HG03457 (cell line): ENCODE measurements around the gene UBLCP1.
"Not testable (repeated sequence)": the region's sequence is repeated elsewhere in the genome, so short reads cannot be mapped to it uniquely, and the experiment has no call there.

ENCODE experiments used
- ATAC-seq: cut with Tn5 transposase; IDR thresholded peaks from one replicate; pipeline ENCODE4 v1.9.1; 2021; ENCODE audit warnings: moderate number of reproducible peaks; ENCODE audit not compliant: unreplicated experiment

UBLCP1 gene

DNA sequence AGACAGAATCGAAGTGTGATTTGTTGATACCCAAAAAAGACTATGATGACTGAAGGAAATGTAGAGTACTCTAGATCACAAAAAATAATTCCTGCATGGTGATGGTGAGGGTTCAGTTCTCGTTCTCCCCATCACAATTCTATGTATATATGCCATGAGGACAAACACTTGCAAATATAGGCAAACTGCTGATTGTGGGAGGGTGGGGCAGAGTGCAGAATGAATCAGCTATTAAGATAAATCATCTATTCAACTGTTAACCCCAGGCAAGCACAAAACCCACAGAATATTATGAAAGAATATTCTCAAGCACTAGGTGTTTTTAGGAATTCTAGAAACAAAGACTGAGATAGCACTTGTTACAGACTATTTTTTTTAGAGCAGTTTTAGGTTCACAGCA is 13.9 kb upstream of the UBLCP1 start:
- ATAC-seq, result no peak

DNA sequence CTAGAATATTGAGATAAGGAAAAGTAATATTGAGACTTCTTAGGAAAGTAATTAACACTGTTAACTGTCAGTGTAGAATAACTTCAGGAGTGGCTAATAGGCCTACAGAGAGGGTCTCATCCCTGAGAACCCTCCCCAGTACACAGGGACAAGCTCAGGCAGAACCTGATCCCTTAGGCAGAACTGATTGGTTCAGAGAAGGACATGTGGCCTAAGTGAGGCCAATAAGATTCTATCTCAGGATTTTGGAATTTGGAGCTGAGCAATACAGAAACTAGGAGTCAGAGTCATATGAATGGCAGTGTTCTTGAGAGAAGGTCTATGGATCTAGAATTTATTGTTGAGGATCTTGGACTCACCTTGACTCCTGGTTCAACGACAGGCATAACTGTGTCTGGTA is 10.9 kb upstream of the UBLCP1 start:
- ATAC-seq, result no peak

DNA sequence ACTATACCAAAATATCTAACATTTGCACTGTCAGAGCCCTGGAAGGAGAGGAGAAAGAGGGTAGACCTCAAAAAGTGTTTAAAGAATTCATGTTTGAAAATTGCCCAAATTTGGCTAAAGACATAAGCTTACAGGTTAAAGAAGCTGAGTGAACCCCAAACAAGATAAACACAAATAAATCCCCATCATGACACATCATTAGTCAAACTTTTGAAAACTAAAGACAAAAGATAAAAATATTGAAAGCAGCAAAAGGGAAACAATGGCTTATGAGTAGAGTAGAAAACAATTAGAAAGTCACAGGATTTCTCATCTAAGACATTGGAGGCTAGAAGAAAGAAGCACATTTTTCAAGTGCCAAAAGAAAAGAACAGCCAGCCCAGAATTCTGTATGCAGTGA is 6.1 kb upstream of the UBLCP1 start:
- no peak for ATAC-seq

DNA sequence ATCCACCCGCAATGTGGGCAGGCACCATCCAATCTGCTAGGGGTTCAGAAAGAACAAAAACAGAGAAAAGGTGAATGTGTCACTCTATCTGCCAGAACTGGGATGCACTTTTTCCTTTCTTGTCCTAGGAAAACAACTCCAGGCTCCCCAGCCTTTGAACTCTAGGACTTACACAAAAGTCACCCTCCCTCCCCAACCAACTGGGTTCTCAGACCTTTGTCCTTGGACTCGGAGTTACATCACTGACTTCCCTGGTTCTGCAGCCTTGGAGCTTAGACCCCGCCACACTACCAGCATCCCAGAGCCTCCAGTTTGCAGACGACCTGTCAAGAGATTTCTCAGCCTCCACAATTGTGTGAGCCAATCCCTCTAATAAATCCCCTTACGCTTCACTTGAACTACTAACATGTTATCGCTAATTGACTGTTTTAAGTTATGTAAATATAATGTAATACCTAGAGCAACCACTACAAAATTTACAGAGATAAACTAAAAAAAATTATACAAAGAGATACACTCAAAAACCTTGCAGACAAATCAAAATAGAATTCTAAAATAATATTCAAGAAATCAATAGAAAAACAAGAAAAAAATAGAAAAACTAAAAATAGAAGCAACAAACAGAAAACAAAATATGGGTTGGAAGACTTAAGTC is 5.3 kb upstream of the UBLCP1 start:
- ATAC-seq, result no peak

DNA sequence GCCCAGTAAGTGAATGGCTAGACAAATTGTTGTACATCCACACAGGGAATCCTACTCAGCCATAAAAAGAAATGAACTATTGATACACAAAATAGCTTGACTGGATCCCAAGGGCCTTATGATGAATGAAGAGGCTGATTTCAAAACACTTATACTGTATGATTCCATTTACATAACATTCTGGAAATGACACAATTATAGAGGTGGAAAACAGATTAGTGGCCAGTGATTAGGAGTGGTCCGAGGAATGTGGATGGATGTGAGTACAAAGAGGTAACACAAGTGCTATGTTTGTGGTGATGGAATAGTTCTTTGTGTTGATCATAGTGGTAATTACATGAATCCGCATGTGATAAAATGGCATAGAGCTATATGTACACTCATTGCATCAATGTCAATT is 4.7 kb upstream of the UBLCP1 start:
- ATAC-seq, result no peak

DNA sequence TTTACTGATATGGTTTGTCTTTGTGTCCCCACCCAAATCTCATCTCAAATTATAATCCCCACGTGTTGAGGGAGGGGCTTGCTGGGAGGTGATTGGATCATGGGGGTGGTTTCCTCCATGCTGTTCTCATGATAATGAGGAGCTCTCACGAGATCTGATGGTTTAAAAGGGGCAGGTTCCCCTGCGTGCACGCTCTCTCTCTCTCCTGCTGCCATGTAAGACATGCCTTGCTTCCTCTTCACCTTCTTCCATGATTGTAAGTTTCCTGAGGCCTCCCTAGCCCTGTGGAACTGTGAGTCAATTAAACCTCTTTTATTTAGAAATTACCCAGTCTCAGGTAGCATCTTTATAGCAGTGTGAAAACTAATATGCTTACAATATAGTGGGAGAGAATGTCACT is 2.9 kb upstream of the UBLCP1 start:
- ATAC-seq, result not testable (repeated sequence)

DNA sequence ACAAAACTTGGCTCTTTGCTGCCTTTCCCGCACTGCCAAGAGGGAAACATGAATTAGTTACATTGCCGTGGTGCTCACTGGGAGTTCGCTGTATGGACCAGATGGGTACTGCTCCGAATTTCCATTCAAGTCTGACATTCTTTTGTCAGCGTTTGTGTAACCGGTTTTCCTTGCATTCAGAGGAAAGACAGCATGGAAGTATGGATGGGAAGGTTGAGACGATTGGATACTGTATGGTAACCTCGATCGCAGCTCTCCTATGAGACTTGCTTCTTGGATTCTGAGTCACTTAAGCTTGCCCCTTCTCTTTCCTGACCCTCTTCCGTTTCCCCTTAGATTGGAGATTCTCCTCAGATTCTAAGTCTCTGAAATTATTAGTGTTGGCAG is 625 bp upstream of the UBLCP1 start:
- peak; percentile 6 for ATAC-seq

DNA sequence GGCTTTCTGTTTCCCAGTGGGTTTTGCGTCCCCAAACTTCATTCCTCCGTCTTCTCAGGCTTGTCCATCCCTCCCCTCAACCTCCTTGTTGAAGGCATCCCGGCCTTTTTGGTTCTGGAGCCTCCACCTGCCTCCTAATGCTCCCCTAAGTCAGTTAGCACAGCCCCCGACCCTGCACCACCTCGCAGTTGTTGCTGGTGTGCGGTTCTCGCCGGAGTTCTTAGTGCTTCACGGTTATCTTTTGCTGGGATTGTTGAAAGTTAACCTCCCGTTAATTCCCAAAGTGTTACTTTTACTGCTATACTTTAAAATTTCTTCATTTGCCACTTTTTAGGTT is 447 bp downstream of the UBLCP1 start:
- ATAC-seq, result peak; percentile 4

DNA sequence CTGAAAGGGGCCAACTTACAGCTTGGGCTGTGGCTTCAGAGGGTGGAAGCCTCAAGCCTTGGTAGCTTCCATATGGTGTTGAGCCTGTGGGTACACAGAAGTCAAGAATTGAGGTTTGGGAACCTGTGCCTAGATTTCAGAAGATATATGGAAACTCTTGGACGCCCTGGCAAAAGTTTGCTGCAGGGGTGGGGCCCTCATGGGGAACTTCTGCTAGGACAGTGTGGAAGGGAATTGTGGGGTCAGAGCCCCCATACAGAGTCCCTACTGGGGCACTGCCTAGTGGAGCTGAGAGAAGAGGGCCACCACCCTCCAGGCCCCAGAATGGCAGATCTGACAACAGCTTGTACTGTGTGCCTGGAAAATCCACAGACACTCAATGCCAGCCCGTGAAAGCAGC is 3.7 kb downstream of the UBLCP1 start:
- ATAC-seq, result not testable (repeated sequence)

DNA sequence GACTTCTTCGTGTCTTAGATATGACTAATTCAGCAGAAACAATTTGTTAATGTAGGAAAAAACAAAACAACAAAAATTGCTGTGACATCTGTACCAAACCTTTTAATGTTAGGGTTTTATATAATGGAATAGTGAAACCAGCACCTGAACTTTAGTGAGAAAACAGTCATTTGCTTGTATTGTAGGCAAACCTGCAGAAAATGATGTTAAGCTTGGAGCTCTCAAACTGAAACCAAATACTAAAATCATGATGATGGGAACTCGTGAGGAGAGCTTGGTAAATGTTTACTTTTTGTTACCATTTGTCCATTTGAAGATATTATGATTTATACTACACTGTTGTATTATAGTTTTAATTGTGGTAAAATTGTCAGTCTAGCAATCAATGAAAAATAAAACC is 6.6 kb downstream of the UBLCP1 start:
- no peak for ATAC-seq

DNA sequence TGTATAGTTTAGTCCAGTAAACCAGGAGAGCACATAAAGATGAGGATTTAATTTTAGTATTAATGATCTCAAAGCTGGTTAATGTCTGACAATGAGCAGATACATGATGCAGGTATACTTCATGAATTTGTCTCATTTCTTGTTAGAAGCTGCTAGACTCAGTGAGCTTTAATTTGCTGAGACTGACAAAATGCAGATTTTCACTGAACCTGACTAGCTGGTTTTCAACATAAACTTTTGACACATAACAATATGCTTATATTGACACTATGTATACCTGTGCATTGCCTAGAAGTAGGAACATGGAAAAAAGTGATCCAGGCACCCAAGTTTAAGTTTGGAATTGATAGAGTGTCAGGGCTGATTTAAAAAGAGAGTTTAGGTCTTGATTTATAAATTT is 10.8 kb downstream of the UBLCP1 start:
- ATAC-seq, result no peak

DNA sequence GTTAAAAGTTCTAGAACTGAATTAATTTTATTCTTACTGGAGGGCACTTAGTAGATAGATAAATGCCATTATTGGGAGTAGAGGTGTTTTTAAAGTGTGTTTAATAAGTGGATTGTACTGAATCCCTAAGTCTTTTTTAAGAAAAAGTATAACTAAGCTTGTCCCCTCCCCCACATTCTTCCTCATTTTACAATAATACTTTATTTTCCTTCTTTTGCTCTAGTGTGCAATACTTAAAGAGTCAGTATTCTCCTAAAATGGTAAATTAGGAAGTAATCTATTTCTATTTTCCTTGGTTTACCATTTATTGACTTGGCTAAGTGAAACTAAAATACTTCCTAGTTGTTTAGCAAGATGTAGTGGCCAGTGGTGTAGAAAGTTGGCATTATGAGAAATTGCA is 11.6 kb downstream of the UBLCP1 start:
- ATAC-seq, result no peak

DNA sequence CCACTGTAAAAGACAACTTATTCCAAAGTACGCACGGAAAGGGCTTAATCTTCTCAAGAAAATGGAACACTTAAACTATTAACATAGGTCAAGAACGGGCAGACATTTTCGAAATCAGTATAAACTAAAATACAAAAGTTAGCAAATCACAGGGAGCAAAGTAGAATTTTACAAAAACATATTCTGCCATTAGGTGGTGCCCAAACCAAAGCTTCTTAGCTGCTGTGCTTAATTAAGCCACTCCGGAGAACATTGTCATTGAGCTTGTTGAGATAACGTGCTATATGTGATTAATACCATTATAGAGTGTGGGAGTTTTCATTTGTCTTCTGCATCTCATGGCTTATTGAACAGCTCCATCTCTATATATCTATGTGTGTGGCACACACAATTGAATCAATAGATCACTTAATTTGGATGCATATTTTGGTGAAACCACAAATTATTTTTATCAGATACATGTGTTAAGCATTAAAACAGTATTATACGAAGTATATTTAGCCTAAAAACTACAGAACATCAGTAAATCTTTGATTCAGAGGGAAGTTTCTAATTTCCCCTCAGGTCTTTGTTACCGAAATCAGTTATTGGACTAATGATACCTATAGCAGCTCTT is 23.4 kb downstream of the UBLCP1 start:
- ATAC-seq, result no peak

DNA sequence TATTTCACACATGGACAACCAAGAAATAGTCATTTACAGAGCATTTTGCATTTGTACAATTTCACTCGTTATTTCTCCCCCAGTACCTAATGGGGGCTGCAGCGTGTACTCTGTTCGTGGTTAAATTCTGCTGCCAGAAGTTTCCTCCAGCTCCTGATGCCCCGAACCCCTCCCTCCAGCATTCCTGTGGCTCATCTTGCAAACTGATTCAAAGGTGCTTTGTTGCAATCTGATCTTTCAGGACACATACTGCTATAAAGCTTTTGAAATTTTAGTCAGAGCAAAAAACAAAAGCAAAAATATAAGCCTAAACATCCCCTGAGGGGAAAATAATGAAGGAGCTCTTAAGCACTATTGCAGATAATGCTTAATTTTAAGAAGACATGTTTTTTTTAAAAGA is 27.7 kb downstream of the UBLCP1 start:
- no peak for ATAC-seq

DNA sequence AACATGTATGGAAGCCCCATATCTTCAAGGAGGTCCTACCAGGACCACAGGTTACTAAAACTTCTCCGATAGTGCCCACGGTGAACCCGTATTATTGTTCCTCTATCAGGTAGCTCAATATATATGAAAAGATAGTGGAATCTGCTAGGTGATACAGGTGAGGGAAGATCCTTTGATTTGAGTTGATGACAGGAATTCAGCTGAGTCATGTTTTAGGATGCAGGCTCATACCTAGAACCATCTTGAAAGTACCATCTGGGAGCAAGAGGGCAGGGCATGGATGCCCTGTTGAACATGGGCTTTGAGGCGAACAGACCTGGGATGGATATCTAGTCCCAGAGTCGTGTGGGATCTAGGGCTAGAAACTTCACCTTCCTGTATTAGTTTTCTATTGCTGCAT is 31.8 kb downstream of the UBLCP1 start:
- no peak for ATAC-seq

DNA sequence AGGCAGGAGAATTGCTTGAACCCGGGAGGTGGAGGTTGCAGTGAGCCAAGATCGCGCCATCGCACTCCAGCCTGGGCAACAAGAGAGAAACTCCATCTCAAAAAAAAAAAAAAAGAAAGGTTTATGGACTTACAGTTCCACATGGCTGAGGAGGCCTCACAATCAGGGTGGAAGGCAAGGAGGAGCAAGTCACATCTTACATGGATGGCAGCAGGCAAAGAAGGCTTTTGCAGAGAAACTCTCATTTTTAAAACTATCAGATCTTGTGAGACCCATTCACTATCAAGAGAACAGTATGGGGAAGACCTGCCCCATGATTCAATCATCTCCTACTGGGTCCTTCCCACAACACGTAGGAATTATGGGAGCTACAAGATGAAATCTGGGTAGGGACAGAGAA is 34.2 kb downstream of the UBLCP1 start:
- ATAC-seq, result not testable (repeated sequence)

DNA sequence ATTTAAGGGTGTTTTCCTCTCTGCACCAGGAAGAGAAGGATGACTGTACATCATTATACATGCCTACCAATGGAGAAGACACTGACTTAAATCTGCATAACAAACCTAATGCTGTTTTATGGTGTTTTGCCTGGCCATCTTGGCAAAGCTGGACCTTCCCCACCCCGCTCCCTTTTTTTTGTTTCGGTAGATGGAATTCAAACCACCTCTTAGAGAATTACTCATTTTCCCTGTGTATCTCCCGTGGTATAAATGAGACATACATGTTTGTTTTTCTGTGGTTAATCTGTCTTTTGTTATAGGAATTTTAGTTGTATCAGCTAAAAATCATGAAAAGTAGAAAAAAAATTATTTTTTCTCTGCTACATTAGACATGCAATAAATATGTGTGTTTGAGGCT is 38.4 kb downstream of the UBLCP1 start:
- ATAC-seq, result no peak

DNA sequence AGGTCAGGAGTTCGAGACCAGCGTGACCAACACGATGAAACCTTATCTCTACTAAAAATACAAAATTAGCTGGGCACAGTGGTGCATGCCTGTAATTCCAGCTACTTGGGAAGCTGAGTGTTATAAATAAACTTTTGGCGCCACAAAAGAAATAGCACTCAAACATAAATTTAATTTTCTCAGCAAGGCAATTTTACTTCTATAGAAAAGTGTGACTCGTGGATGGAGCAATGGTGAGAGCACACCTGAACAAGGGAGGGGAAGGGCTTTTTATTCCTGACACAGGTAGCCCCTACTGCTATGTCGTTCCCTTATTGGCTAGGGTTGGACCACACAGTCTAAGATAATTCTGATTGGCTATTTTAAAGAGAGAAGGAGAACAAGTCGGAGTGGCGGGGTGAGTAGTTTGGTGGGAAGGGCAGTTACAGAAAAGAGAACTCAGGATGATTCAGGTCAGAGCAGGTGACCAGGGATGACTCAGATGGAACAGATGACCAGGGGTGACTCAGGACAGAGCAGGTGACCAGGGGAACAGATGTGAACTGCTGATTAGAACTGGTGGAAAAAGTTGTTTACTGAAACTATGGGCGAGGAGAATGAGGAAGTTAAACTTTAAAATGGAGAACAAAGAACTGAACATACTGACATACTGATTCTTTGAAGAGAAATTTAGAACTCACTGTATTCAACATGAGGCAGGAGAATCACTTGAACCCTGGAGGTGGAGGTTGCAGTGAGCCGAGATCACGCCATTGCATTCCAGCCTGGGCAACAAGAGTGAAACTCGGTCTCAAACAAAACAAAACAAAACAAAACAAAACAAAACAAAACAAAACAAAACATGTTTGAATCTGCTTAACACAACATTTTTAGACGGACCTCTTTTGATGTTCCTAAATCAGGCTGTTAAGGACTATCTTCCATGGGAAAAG is 39.1 kb downstream of the UBLCP1 start:
- not testable (repeated sequence) for ATAC-seq

DNA sequence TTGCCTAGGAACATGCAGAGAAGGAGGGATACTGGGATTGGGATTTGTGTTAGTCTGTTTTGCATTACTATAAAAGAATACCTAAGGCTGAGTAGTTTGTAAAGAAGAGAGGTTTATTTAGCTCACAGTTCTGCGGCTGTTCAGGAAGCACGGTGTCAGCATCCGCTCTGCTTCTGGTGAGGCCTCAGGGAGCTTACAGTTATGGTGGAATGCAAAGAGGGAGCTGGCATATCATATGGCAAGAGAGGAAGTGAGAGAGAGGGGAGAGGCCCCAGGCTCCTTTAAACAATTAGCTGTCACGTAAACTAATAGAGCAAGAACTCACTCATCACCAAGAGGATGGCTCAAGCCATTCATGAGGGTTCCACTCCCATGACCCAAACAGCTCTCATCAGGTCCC is 40.2 kb downstream of the UBLCP1 start:
- ATAC-seq, result no peak

DNA sequence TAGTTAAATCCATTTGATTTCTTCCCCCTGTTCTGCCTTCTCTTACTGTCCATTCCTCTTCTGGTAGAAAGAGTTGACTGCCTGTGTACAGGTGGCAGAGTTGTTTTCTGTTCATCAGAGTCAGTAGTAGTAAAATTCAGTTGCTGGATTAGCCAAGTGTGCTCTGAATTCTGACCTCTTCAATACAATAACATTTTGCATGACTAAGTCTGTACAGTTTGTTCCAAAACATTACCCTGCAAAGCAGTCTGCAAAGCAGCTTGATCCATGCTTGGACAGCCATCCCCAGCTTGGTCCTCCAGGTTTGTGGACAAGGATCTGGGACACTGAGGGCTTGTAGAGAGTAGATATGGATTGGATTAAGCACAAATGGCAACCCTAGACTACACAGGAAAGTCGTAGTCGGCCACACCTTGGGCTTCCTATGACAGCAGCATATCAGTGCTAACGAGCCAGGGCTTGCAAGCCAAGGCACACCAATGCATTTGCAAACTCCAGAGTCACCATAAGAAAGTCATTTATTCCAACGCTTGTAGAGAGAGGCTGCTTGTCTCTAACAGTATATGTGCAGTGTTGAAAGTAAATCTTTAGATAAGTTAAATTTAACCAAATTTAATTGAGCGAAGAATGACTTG is 42.0 kb downstream of the UBLCP1 start:
- no peak for ATAC-seq

DNA sequence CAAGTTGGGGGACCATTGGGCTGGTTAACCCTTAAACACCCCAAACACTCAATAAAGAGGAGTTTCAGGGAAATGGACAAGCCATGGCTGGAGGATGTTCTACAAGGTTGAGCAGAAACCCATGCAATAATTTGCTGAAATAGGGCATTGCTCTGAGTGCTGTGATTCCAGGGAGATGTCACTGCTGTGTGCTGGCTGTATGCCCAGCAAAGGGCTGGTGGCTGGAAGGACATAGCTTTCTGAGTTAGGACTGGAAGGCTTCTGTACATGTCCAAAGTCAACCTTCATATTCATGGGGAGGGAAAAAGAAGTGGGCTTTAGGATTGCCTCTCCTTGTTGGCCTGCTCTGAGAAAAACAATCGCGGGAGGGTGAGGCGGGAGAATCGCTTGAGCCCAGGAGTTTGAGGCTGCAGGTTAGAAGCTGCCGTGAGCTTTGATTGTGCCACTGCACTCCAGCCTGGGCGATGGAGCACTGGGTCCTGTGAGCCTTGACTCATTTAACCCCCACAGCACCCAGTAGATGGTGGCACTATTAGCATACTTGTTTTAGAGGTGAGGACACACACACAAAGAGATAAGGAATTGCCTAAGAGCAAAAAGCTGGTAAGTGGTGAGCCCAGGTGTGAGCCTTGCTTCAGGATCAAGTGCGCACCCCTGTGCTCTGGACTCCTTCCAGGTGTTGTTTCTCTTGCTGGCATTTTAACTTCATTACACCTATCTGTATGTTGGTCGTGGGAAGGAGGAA is 46.8 kb downstream of the UBLCP1 start:
- no peak for ATAC-seq
